ENCODE data around the gene SPATA31D3.
"Not testable (repeated sequence)": the region's sequence is repeated elsewhere in the genome, so short reads cannot be mapped to it uniquely, and the experiment has no call there.

Gene SPATA31D3

DNA sequence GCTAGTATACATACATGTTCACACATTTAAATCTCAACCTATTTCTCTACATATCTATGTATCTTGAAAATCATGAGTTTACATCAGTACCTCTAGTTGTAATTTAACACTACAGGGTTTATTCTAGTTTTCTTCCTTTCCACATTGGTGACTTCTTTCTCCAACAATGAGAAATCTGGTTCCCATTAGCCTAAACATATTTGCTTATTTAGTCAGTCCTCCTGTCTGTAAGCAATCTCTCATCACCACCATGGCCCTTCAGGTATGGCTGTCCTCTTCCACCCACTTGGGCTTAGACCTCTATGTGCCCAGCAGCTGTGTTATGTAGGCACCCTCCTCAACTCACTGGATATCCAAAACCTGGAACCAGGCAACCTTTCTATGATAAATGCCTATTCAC, 37.3 kb downstream of the SPATA31D3 start:
- no peak for DNase-seq

DNA sequence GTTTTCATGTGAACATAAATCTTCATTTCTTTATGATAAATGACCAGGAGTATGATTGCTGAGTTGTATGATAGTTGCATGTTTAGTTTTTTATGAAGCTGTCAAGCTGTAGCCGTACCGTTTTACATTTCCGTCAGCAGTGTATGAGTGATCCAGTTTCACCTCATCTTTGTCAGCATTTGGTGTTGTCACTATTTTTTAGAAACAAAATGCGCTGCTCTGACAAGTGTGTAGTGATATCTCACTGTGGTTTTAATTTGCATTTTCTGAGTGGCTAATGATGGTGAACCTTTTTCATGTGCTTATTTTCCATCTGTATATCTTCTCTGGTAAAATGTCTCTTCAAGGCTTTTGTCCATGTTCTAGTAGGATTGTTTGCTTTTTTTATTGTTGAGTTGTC, 38.6 kb downstream of the SPATA31D3 start:
- DNase-seq: no peak

DNA sequence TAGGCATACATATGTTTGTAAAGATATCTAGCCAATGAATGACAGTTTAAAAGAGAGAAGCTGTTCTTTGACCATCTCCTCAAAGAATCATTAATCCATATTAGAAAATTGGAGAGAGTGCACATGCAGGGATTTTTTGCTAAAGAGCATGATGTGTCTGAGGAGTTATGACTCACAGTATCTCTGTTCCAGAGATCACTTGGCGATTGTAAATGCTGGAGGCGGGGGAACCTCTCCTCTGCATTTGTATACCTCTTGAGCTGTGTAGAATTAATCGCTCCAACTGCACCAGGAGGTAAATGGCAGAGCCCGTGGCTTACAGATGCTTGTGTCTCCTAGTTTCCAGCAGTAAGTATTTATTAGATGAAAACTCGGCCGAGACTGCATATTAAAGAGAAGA, 41.6 kb downstream of the SPATA31D3 start:
- no peak for DNase-seq

DNA sequence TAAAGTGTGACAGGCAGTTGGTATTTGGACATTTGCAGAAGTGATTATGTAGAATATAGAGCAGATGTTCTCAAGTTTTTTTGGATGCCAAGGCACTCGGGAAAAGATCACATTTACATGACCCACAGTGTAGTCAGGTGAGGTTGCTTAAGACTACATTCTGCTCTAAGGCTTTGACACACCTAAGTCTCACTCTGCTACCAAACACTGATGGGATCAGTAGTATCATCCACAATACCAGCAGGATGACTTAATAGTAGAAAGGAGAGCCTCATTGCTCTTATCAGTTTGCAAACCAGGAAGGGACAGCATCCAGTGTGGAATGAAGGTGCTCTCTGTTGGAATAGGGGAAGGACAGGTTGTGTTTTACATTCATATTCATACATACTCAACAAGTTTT, 42.8 kb downstream of the SPATA31D3 start:
- DNase-seq: no peak

DNA sequence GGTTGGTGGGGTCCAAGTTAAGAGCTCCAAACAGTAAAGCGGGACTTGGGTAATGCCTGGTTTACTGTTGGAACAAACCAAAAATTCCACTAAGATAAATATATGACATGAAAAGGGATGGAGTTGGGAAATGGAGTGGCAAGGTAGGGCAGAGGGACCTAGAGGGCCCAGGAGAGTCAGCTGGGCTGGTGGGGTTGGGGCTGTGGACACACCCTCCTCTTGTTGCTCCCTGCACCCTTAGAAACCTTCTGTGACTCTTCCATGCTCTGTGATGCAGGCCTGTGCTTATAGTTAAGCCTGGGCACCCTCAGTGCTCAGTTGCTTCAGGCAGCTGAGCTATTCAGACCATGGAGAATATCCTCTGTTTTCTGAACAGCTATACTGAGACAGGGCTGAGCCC, 45.2 kb downstream of the SPATA31D3 start, which contains the start of gene SPATA31D1:
TSS of gene SPATA31D1 (plus strand) at position 301 of the 400 bp plus-strand sequence. CDS start at position 348, 47 bp downstream.
- not testable (repeated sequence) for DNase-seq

DNA sequence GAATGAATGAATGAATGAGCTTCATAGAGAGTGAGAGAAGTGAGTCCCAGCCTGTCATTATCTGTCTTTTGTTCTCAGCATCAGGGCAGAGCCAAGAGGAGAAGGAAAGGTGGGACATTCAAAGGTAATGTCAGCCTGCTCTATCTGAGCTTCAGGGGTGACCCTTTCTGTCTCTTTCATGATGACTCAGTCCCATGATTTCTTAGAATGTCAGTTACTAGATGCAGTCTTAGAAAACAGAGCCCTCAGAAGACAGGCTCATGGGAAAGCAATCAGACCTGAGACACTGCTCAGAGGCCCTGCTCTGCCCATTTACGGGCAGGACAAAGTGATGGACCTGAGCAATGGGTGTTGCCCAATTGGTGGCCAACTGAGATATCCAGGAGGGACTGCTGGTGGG, 46.4 kb downstream of the SPATA31D3 start:
- DNase-seq: no peak

DNA sequence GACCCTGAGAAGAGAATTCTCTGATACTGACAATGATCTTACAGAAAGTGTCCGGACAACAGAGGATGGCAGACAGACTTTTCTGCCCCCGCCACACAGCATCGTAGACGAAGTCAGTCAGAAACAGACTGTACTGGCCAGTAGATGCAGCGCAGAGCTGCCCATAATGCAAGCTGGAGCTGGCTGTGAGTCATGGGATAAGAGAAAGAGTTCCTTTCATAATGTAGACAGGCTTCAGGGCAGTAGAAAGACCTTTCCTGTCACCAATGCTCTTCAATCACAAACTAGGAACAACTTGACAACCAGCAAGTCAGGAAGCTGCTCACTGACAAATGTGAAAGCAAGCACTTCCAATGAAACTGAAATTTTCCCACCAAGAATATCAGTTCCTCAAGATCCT, 50.4 kb downstream of the SPATA31D3 start:
- DNase-seq: no peak

Measured in NCI-H524 (cell line).